Fibroblast of peridontal ligament (primary cell): Measurements from ENCODE around the gene FPGS.
"Not testable (repeated sequence)": the region's sequence is repeated elsewhere in the genome, so short reads cannot be mapped to it uniquely, and the experiment has no call there.

Experiments used
- DNase-seq: peaks from one replicate; pipeline ENCODE4 v3.0.0-alpha.2; 2010; ENCODE audit errors: extremely low read depth

The FPGS gene

DNA sequence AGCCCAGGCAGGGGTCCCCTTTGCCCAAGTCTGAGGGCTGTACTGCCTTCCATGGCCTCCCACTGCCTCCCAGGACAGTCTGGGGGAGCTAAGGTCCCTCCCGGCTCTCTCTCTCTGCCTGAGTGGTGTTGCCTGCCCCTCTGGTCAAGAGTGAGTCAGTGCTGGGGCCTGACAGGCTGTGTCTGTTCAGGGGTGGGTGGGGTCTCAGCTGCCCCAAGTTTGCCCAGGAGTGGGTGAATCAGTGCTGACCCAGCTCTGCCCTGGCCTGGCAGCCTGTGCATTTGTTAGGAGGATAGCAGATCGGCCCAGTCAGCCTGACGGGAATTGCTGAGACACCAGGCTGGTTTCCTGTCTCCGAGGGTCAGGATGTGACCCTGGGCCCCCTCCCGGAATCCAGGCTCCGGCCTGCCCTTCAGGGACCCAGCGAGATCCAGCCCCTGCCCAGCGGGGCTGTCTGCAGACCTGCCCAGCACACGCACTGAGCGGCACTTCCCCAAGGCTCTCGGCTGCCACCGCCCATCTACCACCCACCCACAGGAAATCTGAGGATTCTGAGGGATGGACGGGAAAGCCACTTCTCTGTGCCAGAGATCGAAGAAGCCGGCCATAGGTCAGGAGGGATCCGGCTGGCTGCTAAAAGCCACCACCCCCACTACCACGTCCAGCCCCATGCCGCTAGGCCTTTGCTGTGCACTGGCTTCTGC, 35.8 kb downstream of the FPGS start:
- DNase-seq, result peak; percentile 94

DNA sequence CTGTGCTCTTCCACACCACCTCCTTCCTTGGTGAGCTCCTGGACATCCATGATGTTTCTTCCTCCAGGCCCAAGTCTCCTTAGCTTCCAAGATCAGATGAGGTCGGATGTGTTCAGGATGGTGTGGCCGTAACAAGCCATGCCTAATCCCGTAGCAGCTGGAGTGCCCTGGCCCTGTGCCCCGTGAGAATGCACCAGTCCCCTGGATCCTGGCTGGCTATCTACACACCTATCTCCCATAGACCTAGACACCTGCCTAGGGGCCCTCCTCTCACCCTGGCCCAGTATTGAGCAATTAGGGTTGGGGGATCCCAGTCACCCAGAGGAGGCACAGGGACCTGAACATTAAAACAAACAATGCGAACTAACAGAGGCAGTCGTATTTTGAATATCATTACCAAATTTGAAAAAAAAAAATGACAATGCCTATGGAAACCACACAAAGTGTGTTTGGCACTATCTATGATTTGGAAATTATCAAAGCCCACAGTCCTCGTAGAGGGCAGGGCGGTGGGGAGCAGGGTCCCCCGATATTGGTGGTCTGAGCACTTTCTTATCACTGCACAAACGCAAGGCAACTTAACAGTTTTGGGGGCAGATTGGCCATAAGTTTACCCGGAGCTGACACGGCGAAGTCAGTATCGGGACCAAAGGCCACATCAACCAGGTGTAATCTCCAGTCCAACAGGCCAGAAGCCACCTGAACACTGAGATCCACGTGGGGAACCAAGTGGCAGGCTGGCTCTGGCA, 38.6 kb downstream of the FPGS start:
- no peak for DNase-seq

GRCh38 chr9:127844821-127845359, 42.2 kb downstream of the FPGS start:
- DNase-seq, result no peak

DNA sequence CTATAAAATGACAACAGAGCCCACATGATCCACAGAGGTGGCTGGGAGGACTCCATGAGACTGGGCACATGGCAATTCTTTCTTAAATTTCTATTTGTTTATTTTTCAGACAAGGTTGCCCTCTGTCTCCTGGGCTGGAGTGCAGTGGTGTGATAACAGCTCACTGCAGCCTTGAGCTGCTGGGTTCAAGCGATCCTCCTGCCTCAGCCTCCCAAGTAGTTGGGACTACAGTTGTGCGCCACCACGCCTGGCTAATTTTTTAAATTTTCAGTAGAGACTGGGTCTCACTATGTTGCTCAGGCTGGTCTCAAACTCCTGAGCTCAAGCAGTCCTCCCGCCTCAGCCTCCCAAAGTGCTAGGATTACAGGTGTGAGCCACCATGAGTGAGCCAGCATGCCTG, 42.9 kb downstream of the FPGS start:
- not testable (repeated sequence) for DNase-seq

DNA sequence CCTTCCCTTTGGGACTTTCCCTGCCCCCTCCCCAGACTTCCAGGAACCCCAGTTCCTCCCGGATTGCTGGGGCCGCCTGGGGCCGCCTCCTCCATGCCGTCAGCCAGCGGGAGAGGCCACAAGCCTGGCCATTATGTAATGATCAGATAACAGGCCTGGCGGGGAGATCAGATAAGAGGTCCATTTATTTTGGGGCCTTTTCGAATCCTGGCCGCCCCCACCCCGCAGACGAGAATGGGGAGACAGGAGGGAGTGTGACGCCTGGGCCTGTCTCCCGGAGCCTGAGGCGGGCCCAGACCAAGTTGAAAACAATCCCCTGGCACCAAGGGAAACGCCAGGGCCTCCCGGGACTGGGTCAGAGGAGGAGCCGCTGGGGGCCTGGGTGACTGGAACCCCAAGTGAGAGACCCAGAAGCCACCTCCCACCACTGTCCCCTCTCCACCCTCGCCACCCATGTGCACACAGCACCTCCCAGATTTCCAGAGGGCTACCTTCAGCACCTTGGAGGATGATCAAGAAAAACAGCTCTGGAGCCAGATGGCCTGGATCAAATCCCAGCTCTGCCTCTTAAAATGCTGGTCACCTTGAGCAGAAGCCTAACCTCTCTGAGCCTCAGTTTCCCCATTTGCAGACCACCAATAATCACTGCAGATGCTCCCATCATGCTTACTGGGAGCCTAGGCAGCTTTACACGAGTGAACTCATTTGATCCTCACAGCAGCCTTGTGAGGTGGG, 43.9 kb downstream of the FPGS start:
- DNase-seq, result no peak

- DNase-seq, result no peak
Observed at GRCh38 chr9:127847178-127847510, 44.5 kb downstream of the FPGS start.

GRCh38 chr9:127847833-127848755, 45.4 kb downstream of the FPGS start:
- no peak for DNase-seq

- DNase-seq, result no peak
Observed at GRCh38 chr9:127848756-127849504, 46.2 kb downstream of the FPGS start.

DNA sequence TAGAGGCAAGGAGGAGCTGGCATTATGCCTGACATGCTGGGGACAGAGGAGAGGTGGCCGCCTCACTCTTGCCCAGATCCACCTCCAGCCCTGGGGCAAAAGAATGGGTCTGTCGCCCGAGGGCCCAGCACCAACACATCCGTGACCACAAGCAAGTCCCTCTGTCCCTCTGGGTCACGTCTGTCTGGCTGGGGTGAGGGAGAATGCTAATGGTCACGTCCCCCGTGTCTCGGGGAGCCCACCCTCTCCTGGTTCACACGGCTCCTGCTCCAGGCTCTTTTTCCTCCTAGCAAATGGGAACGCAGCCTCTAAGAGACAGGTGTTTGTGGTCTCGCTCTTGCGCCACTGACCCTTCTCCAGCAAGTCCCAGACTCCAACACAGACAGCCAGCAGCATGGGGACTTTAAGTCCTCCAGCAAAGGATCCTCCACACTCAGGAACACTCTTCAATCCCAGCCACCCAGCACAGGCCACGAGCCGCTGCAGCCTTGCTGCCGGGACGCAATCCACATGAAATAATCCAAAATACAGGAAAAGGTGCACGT, 47.7 kb downstream of the FPGS start:
- DNase-seq, result no peak

DNA sequence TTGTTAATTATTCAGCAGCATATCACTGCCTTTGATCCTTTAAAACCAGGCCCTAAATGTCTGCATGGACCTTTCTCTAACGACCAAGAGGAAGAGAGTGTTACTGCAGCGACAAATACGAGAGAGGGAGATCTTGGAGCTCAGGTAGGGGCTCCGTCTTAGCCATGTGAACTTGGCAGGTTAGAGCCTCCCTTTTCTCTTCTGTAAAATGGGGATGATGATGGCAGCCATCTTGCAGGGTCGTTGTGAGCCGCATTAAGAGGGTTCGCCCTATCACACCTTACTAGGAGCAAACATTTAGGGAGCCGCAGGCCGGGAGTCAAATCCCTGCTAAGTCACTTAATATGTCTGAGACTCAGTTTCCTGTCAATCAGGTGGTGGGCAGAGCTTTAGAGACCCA, 50.1 kb downstream of the FPGS start:
- no peak for DNase-seq

- peak; percentile 47 for DNase-seq
Observed at GRCh38 chr9:127853312-127854183, 50.9 kb downstream of the FPGS start.

- DNase-seq, result peak; percentile 44
Observed at GRCh38 chr9:127854184-127854806, 51.6 kb downstream of the FPGS start, which contains the start of gene ENG. Gene ENG (minus strand): TSS chr9:127854658. CDS start chr9:127854355, 303 bp downstream.

DNA sequence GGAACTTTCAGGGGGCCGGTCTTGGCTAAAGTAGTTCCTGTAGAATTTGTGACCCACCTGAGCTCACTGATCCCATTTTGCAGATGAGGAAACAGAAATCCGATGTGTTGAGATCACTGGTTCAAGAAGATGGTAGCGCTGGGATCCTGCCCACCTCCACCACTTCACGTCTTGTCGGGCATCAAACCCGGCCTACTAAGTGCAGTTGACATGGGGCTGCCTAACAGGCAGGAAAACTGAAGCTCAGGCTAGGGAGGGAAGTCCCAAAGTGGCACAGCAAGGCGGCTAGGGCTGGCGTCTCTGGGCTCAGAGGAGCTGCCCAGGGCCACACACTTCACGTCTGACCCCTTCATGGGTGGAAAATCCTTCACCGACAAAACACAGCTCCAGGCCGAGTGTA, 52.3 kb downstream of the FPGS start:
- no peak for DNase-seq

- DNase-seq, result no peak
Observed at GRCh38 chr9:127855522-127855921, 52.8 kb downstream of the FPGS start.

DNA sequence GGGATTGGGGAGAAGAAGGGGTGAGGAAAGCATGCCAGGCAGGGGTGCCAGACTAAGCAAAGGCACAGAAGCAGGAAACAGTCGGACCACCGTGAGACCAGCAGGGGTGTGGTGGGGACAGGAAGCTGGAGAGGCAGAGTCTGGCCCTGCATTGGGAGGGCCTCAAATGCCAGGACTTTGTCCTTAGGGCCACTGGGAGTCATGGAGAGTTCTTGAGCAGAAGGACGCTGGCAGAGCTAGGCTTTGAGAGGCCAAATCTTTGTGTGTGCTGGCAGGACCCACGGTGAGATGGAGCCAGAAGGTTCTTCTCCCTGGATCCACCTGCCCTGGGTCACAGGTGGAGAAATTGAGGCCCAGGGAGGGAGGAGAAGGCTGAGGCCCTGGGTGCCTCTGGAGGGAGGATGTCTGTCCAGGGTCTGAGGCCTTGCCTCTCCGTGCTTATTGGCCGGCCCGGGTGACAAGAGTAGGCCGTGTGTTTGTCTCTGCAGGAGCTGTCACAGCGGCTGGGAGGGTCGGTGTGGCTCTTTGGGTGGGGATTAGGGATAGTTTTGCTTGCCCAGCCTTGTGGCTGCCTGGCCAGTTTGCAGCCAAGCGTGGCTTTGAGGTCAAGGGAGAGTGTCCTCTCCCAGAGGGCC, 53.5 kb downstream of the FPGS start:
- no peak for DNase-seq

GRCh38 chr9:127856729-127857116, 54.0 kb downstream of the FPGS start:
- no peak for DNase-seq

DNA sequence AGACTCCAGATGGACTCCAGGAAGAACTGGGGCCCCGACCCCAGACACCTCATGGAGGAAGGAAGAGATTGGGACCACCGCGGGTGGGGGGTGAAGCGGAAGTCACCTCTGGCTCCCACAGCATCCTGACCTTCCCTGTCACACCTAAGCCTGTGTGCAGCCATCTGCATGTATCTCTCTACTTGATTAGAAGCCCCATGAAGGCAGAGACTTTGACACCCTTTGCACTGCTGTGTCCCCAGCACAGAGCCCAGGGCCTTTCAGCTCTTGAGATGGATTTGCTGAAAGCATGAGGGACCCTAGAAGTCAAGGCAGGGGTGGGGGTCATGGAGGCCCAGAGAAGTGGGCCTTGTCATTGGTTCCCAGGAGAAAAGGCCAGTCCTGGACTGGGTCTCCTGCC, 54.6 kb downstream of the FPGS start:
- no peak for DNase-seq

- no peak for DNase-seq
Observed at GRCh38 chr9:127858041-127858512, 55.4 kb downstream of the FPGS start.
